GM12875 (cell line): ENCODE results near the gene NKAIN1.

Experiments
- H3K4me3 ChIP-seq: one replicate; pipeline ENCODE4 v1.5.1; 2011; ENCODE audit warnings: low read depth, low read length, control low read depth
- TF ChIP-seq, protein P1 (sequence below): IDR thresholded peaks from 2 replicates; pipeline ENCODE4 v1.5.1; 2011; ENCODE audit warnings: low read depth, mild to moderate bottlenecking, control low read depth, inconsistent platforms, low read length, moderate library complexity, borderline replicate concordance; ENCODE audit not compliant: insufficient read depth

NKAIN1 gene

DNA sequence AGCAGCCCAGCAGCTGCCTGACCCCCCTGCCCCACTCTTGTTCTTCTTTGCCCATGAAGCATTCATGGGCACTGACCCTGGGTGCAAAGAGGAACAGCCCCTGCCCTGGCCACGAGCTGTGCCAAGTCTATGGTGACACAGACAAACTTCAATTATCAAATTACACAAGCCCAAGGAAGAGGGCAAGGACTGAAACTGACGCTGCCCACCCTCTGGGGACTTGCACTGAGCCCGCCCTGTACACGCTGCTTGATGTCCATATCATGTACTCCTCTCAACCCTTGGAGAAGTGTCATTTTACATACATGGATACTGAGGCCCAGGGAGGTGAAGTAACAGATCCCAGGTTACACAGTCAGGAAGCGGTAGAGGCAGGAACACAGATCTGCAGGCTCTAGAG lies 32.1 kb downstream of the NKAIN1 start:
- TF ChIP-seq, protein P1, sequence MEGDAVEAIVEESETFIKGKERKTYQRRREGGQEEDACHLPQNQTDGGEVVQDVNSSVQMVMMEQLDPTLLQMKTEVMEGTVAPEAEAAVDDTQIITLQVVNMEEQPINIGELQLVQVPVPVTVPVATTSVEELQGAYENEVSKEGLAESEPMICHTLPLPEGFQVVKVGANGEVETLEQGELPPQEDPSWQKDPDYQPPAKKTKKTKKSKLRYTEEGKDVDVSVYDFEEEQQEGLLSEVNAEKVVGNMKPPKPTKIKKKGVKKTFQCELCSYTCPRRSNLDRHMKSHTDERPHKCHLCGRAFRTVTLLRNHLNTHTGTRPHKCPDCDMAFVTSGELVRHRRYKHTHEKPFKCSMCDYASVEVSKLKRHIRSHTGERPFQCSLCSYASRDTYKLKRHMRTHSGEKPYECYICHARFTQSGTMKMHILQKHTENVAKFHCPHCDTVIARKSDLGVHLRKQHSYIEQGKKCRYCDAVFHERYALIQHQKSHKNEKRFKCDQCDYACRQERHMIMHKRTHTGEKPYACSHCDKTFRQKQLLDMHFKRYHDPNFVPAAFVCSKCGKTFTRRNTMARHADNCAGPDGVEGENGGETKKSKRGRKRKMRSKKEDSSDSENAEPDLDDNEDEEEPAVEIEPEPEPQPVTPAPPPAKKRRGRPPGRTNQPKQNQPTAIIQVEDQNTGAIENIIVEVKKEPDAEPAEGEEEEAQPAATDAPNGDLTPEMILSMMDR = no peak

DNA sequence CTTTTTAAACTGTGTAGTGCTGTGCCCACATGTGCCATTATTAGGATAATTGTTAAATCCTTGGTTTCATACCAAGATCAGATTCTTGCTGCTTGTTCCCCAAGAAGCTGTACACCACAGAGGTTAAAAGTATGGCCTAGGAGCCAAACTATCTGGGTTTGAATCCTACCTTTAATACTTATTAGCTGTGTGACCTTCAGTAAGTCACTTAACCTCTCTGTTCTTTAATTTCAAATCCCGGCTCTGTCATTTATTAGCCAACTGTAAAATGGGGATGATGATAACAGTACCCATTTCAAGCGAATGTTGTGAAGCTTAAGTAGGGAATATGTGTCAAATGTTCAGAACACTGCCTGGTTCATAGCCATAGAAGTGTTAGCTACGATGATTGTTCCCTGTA lies 32.6 kb downstream of the NKAIN1 start:
- no peak overlapping the region for H3K4me3 ChIP-seq
- TF ChIP-seq, protein P1 = no peak

More for the DNA sequence above, 32.1 kb downstream of the NKAIN1 start:
- H3K4me3 ChIP-seq = no peak overlapping the region

DNA sequence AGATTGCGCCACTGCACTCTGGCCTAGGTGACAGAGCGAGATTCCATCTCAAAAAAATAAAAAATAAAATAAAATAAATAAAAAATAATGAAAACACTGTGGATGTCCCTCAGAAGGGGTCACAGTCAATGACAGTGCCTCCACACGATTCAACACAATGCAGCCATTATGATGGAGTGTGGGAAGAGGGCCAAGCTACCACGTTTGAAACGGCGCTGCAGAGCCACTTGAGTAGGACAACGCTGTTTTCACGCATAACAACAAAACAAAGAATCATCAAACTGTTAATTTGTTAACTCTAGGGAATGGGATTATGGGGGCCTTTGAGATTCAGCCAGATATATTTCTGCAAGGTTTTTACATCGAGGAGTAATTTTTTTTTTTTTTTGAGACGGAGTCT lies 36.5 kb downstream of the NKAIN1 start:
- TF ChIP-seq, protein P1 = no peak

DNA sequence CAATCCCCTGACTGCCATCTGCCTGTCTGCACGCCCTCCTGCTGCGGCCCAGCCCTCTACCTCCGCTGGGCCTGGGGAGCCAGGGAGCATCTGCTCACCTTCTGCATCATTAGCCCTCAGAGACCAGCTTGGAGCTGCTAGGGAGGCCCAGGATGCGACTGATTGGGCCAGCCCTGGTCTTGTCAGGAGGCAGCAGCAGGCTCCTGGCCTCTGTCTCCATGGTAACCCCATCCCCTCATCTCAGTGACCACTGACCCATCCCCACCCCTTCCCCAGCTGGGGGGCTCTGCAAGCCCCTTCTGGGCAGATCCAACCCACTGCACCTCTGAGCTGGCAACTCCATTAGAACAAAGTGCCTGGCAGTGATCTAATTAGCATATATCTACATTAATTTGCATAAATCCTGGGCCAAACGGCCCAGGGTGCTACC lies 37.7 kb downstream of the NKAIN1 start:
- no peak overlapping the region for H3K4me3 ChIP-seq
- TF ChIP-seq, protein P1 = no peak

More for the DNA sequence above, 36.5 kb downstream of the NKAIN1 start:
- no peak overlapping the region for H3K4me3 ChIP-seq

DNA sequence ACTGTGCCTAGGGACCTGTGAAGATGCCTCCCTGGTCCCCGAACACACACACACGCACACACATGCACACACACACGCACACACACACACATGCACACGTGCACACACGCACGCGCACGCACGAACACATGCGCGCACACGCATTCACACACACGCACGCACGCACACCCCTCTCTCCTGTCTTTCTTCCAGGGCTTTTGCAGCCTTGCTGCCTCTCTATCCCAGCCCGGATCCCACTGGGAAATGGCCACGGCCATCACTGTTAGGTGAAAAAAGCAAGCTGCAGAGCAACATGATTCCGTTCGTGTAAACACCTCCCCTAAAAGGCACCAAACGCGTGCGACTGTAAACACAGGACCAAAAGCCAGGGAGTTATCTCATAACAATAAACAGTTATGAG lies 39.7 kb downstream of the NKAIN1 start:
- TF ChIP-seq, protein P1 = no peak
- H3K4me3 ChIP-seq = no peak overlapping the region

DNA sequence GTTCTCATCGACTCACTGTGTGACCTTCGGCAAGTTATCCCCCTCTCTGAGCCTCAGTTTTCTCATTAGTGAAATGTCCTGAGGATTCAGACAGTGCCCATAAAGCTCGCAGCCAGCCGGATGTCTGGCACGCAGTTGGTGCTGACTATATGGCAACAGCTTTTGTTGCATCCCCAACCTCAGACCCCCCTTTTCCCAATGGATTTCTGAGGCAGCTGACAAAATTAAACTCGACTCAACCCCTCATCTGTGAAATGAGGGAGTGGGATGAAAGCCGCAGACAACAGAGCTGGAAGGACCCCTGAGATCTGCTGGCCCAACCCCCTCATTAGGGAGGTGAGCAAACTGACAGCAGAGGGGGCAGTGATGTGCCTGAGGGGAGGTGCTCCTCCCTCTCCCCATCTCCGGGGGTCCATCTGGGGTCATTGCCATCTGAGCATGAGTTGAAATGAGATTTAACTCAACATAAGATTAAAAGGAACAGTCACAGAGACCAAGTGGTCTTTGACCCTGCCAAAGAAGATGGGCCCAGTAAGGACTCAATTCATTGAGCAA lies 40.4 kb downstream of the NKAIN1 start:
- TF ChIP-seq, protein P1 = no peak
- no peak overlapping the region for H3K4me3 ChIP-seq

DNA sequence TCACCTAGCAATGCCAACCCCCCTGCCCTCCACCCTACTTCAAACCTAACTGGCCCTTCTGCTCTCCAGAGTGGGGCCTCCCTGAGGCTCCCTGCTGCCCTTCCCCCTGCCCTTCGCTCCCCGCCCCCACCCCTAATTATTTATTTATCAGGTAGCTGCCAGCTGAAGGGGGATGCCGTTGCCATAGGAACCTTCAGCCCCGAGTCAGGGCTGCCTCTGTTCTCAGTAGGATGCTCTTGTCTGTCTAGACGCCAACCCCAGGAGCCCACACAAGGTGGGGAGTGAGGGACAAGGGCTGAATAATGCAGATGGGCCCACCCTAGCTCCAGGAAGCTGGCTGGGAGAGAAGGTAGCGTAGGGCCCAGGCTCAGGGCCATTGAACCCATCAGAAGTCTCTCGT lies 41.1 kb downstream of the NKAIN1 start:
- TF ChIP-seq, protein P1 = no peak
- H3K4me3 ChIP-seq = no peak overlapping the region
